ENCODE measurements around the gene POLR2H.

Gene POLR2H

GRCh38 chr3:184368586-184369183 lies 7.2 kb downstream of the POLR2H start:
- no peak for DNase-seq (ENCODE audit: low read depth in 1 of 2, low spot score in 1 of 2)

GRCh38 chr3:184371570-184372018 lies 10.1 kb downstream of the POLR2H start:
- peak in 1 of 2 donors; percentile 55 for DNase-seq (ENCODE audit: low read depth in 1 of 2, low spot score in 1 of 2)

GRCh38 chr3:184372296-184372821 lies 10.8 kb downstream of the POLR2H start:
- DNase-seq (ENCODE audit: low read depth in 1 of 2, low spot score in 1 of 2): no peak

GRCh38 chr3:184372911-184373310 lies 11.4 kb downstream of the POLR2H start:
- DNase-seq (ENCODE audit: low read depth in 1 of 2, low spot score in 1 of 2): no peak

- no peak for DNase-seq (ENCODE audit: low read depth in 1 of 2, low spot score in 1 of 2)
Observed at GRCh38 chr3:184373422-184373821, 11.9 kb downstream of the POLR2H start.

GRCh38 chr3:184375747-184376461 lies 14.4 kb downstream of the POLR2H start:
- DNase-seq (ENCODE audit: low read depth in 1 of 2, low spot score in 1 of 2): no peak

GRCh38 chr3:184377374-184377773 lies 15.9 kb downstream of the POLR2H start:
- DNase-seq (ENCODE audit: low read depth in 1 of 2, low spot score in 1 of 2): no peak

GRCh38 chr3:184377882-184378445 lies 16.5 kb downstream of the POLR2H start, which contains the start of gene THPO:
Gene THPO, minus strand, starts transcription at chr3:184378207. Its CDS starts 1,948 bp downstream, at chr3:184376259.
- DNase-seq (ENCODE audit: low read depth in 1 of 2, low spot score in 1 of 2): no peak

GRCh38 chr3:184378651-184379357 lies 17.3 kb downstream of the POLR2H start:
- DNase-seq (ENCODE audit: low read depth in 1 of 2, low spot score in 1 of 2): no peak

- no peak for DNase-seq (ENCODE audit: low read depth in 1 of 2, low spot score in 1 of 2)
Observed at GRCh38 chr3:184379358-184380184, 18.1 kb downstream of the POLR2H start, which contains the start of gene CHRD. Gene CHRD, plus strand, starts transcription at chr3:184380054. Its CDS starts 265 bp downstream, at chr3:184380319.

GRCh38 chr3:184380185-184380626 lies 18.7 kb downstream of the POLR2H start:
- DNase-seq (ENCODE audit: low read depth in 1 of 2, low spot score in 1 of 2): no peak

- no peak for DNase-seq (ENCODE audit: low read depth in 1 of 2, low spot score in 1 of 2)
Observed at GRCh38 chr3:184380627-184381260, 19.2 kb downstream of the POLR2H start.

GRCh38 chr3:184381261-184382224 lies 20.0 kb downstream of the POLR2H start:
- no peak for DNase-seq (ENCODE audit: low read depth in 1 of 2, low spot score in 1 of 2)

- no peak for DNase-seq (ENCODE audit: low read depth in 1 of 2, low spot score in 1 of 2)
Observed at GRCh38 chr3:184382326-184383032, 21.0 kb downstream of the POLR2H start.

- DNase-seq (ENCODE audit: low read depth in 1 of 2, low spot score in 1 of 2): no peak
Observed at GRCh38 chr3:184383033-184383740, 21.7 kb downstream of the POLR2H start.

GRCh38 chr3:184384342-184384741 lies 22.8 kb downstream of the POLR2H start:
- no peak for DNase-seq (ENCODE audit: low read depth in 1 of 2, low spot score in 1 of 2)

- DNase-seq (ENCODE audit: low read depth in 1 of 2, low spot score in 1 of 2): no peak
Observed at GRCh38 chr3:184384856-184385422, 23.4 kb downstream of the POLR2H start.
